Erythroblast (primary cell): Measurements from ENCODE around the gene CLDN10.

ENCODE experiments used
- GATA1 ChIP-seq: IDR thresholded peaks from 2 replicates; pipeline ENCODE4 v1.6.1; 2011; ENCODE audit warnings: low read depth, mild to moderate bottlenecking, control low read depth, low read length, moderate library complexity
- POLR2A ChIP-seq: IDR thresholded peaks from 2 replicates; pipeline ENCODE4 v1.6.1; 2011; ENCODE audit warnings: mild to moderate bottlenecking, low read length

- no peak for TF ChIP-seq POLR2A
- no peak for TF ChIP-seq GATA1
Measured at GRCh38 chr13:95603887-95604555, 51.5 kb downstream of the CLDN10 start.
